HepG2 (cell line): ENCODE measurements around the gene AK8. TPM values are rescaled to one million over a fixed set of nuclear protein-coding genes. Genes with fewer than 3 reads are reported as not detected.

Source experiments
- ATAC-seq: fragments of 200-7000 bp; cut with Tn5 transposase; 3 replicates; pipeline ENCODE4 v1.9.1; 2020; ENCODE audit warnings: mild to moderate bottlenecking, moderate library complexity
- BruUV-seq: library from RNA; stranded (reverse); fragments of 400-500 nt; replicated peaks from 2 replicates; lab custom pipeline; 2021; lab: Mats Ljungman, UMichigan
- CTCF ChIA-PET: fragments of 300-600 bp; formaldehyde crosslinking; extraction: SDS; loops from one replicate; lab custom pipeline; 2021; ENCODE audit warnings: low total read pairs, inconsistent platforms, low intra/inter-chr PET ratio; lab: Yijun Ruan, JAX
- POLR2A ChIA-PET: fragments of 350-600 bp; sonication (Branson Sonifier 250); formaldehyde crosslinking; loops from one replicate; lab custom pipeline; 2020; ENCODE audit warnings: antibody characterized with exemption, inconsistent platforms; lab: Yijun Ruan, JAX
- DNase-seq: peaks from one replicate; pipeline ENCODE4 v3.0.0-alpha.2; 2015; ENCODE audit warnings: low spot score
- FAIRE-seq: peaks from 3 replicates; lab custom pipeline; 2011; peaks lifted over from hg19 to GRCh38; lab: Jason Lieb, UNC
- H2AFZ ChIP-seq: one replicate; pipeline ENCODE4 v1.6.1; 2011; ENCODE audit warnings: low read length, inconsistent platforms
- H3K27ac ChIP-seq: fragments of 300-600 bp; 3 replicates; pipeline ENCODE4 v1.8.0; 2011; ENCODE audit warnings: mixed run types, mild to moderate bottlenecking, mixed read lengths, low read length, inconsistent platforms; ENCODE audit not compliant: insufficient read depth; ENCODE audit errors: extremely low read length
- H3K27me3 ChIP-seq, 2 experiments: fragments of 200-600 bp in 1 of 2; 2 replicates in 1 of 2; 3 replicates in 1 of 2; pipeline versions ENCODE4 v1.6.0 to v1.8.0; 2011; ENCODE audit warnings: low read length in 2 of 2, mild to moderate bottlenecking in 2 of 2, moderate library complexity in 2 of 2, inconsistent platforms in 1 of 2; ENCODE audit not compliant: insufficient read depth in 2 of 2, control insufficient read depth in 1 of 2
- H3K36me3 ChIP-seq, 2 experiments: fragments of 200-600 bp in 1 of 2; replicated peaks in 1 of 2; 2 replicates in 1 of 2; 3 replicates in 1 of 2; pipeline versions ENCODE4 v1.5.1 to v1.8.0; 2011; ENCODE audit warnings: low read length in 2 of 2, inconsistent platforms in 1 of 2; ENCODE audit not compliant: insufficient read depth in 2 of 2, control insufficient read depth in 1 of 2
- H3K4me1 ChIP-seq: 2 replicates; pipeline ENCODE4 v1.5.1; 2012; ENCODE audit warnings: low read length, inconsistent platforms; ENCODE audit not compliant: insufficient read depth
- H3K4me2 ChIP-seq: 2 replicates; pipeline ENCODE4 v1.6.0; 2011; ENCODE audit warnings: low read depth, low read length, inconsistent platforms
- H3K4me3 ChIP-seq, 3 experiments: fragments of 200-600 bp in 1 of 3; sonication (generic), shearing (Covaris generic) in 1 of 3; replicated peaks in 1 of 3; 2 replicates each; pipeline ENCODE4 v1.5.1; 2011 to 2016; ENCODE audit warnings: low read length in 3 of 3, inconsistent platforms in 2 of 3, low read depth in 2 of 3, mild to moderate bottlenecking in 2 of 3, control low read depth in 1 of 3, mixed read lengths in 1 of 3; ENCODE audit not compliant: insufficient read depth in 1 of 3
- H3K79me2 ChIP-seq: one replicate; pipeline ENCODE4 v1.6.1; 2011; ENCODE audit warnings: low read length, inconsistent platforms; ENCODE audit not compliant: insufficient read depth
- H3K9ac ChIP-seq: 2 replicates; pipeline ENCODE4 v1.6.0; 2011; ENCODE audit warnings: mild to moderate bottlenecking, low read depth, low read length, inconsistent platforms; ENCODE audit not compliant: insufficient read depth
- H3K9me3 ChIP-seq: 2 replicates; pipeline ENCODE4 v1.5.1; 2012; ENCODE audit warnings: mild to moderate bottlenecking, low read length
- H4K20me1 ChIP-seq: 2 replicates; pipeline ENCODE4 v1.6.0; 2011; ENCODE audit warnings: inconsistent platforms, mild to moderate bottlenecking, low read length, moderate library complexity; ENCODE audit not compliant: insufficient read depth
- ATF7-NPFF ChIP-seq: sonication (generic); formaldehyde crosslinking; IDR thresholded peaks from 2 replicates; pipeline ENCODE4 v1.8.1; 2023; ENCODE audit warnings: mild to moderate bottlenecking, low read depth, missing genetic modification reagents, moderate library complexity
- BATF2 ChIP-seq: sonication (generic); formaldehyde crosslinking; IDR thresholded peaks from 2 replicates; pipeline ENCODE4 v1.8.0; 2022; ENCODE audit warnings: mild to moderate bottlenecking, missing genetic modification reagents, moderate library complexity
- CBFB ChIP-seq: sonication (generic); formaldehyde crosslinking; IDR thresholded peaks from 2 replicates; pipeline ENCODE4 v1.4.0; 2020; ENCODE audit warnings: missing genetic modification reagents
- EED ChIP-seq: sonication (generic); formaldehyde crosslinking; IDR thresholded peaks from 2 replicates; pipeline ENCODE4 v1.5.0; 2020; ENCODE audit warnings: mild to moderate bottlenecking, missing genetic modification reagents
- FOXP1 ChIP-seq, 2 experiments: fragments of 450-650 bp in 1 of 2; IDR thresholded peaks; 2 replicates each; pipeline ENCODE4 v1.6.1; 2017 to 2018; ENCODE audit warnings: antibody characterized with exemption in 1 of 2
- GABPB1 ChIP-seq: IDR thresholded peaks from 2 replicates; pipeline ENCODE4 v1.6.1; 2016; ENCODE audit warnings: mild to moderate bottlenecking, missing genetic modification reagents, moderate library complexity, missing compliant biosample characterization
- HOXA5 ChIP-seq: sonication (generic); formaldehyde crosslinking; IDR thresholded peaks from 2 replicates; pipeline ENCODE4 v1.4.0; 2020; ENCODE audit warnings: missing genetic modification reagents
- POLR2G ChIP-seq: fragments of 200-400 bp; formaldehyde crosslinking; IDR thresholded peaks from 2 replicates; pipeline ENCODE4 v1.6.1; 2018; ENCODE audit warnings: mild to moderate bottlenecking, low read depth, low read length, moderate library complexity
- RAD21 ChIP-seq: fragments of 450-650 bp; formaldehyde crosslinking; IDR thresholded peaks from 2 replicates; pipeline ENCODE4 v1.5.0; 2020; ENCODE audit warnings: mild to moderate bottlenecking
- STAG1 ChIP-seq: sonication (generic); formaldehyde crosslinking; IDR thresholded peaks from 2 replicates; pipeline ENCODE4 v1.4.0; 2020; ENCODE audit warnings: missing genetic modification reagents
- TRAFD1 ChIP-seq: sonication (generic); formaldehyde crosslinking; IDR thresholded peaks from 2 replicates; pipeline ENCODE4 v1.5.1; 2020; ENCODE audit warnings: missing genetic modification reagents, mild to moderate bottlenecking, borderline replicate concordance
- ZMYM4 ChIP-seq: sonication (generic); formaldehyde crosslinking; IDR thresholded peaks from 2 replicates; pipeline ENCODE4 v1.8.1; 2023; ENCODE audit warnings: mild to moderate bottlenecking, missing genetic modification reagents
- ZNF232 ChIP-seq: sonication (generic); formaldehyde crosslinking; IDR thresholded peaks from 2 replicates; pipeline ENCODE4 v1.4.0; 2020; ENCODE audit warnings: missing genetic modification reagents, borderline replicate concordance
- ZNF251 ChIP-seq: sonication (generic); formaldehyde crosslinking; IDR thresholded peaks from 2 replicates; pipeline ENCODE4 v1.9.0; 2021; ENCODE audit warnings: mild to moderate bottlenecking, missing genetic modification reagents
- ZNF670 ChIP-seq: sonication (generic); formaldehyde crosslinking; IDR thresholded peaks from 2 replicates; pipeline ENCODE4 v1.8.0; 2022; ENCODE audit warnings: mild to moderate bottlenecking, missing genetic modification reagents, borderline replicate concordance
- WGBS: methylation state at CpG from one replicate; pipeline ENCODE4 v1.1.6; 2017; ENCODE audit warnings: low lambda C conversion rate; 5-methylcytosine and 5-hydroxymethylcytosine counted together
- in situ Hi-C: cut with HindIII; loops from 2 replicates; pipeline ENCODE4 v1.10.0; 2017; ENCODE audit warnings: low pct_unique_long_range_greater_than_20kb; ENCODE audit not compliant: extremely low pct_ligation_motif_present
- intact Hi-C: fragments of 100-400 bp; cut with micrococcal nuclease; formaldehyde crosslinking; loops from one replicate; pipeline ENCODE4 v1.10.0; 2022; ENCODE audit not compliant: unreplicated experiment
- polyA plus RNA-seq, 8 experiments: library from polyadenylated mRNA; depleted of rRNA in 3 of 8; stranded (reverse) in 7 of 8; unstranded in 1 of 8; fragments of >200 nt; fragmentation: Illumina TruSeq in 4 of 8; extraction: Trizol in 4 of 8; gene quantifications; 2 replicates each; pipeline versions ENCODE4 v1.2.1 to v1.2.3, GENCODE V29; 2011 to 2016; ENCODE audit warnings: low read depth in 4 of 8, missing spikeins in 1 of 8, mixed read lengths in 1 of 8; ENCODE audit not compliant: insufficient read depth in 1 of 8
- total RNA-seq, 5 experiments: library from RNA; depleted of rRNA; stranded (reverse); fragments of >200 nt; fragmentation: Illumina TruSeq; extraction: Trizol; gene quantifications; 2 replicates each; pipeline ENCODE4 v1.2.3, GENCODE V29; 2016; ENCODE audit warnings: low read depth in 1 of 5
- TF ChIP-seq, protein P1 (sequence below): sonication (generic); formaldehyde crosslinking; IDR thresholded peaks from 2 replicates; pipeline ENCODE4 v1.4.0; 2020; ENCODE audit warnings: low read depth, mild to moderate bottlenecking, missing genetic modification reagents
- TF ChIP-seq, protein P2 (sequence below): sonication (generic); formaldehyde crosslinking; IDR thresholded peaks from 2 replicates; pipeline ENCODE4 v1.5.0; 2020; ENCODE audit warnings: missing genetic modification reagents

AK8 gene
- total and polyA plus RNA-seq, 2 of the 13 experiments (the other 11 are each of a cell fraction or from before 2014, with no cell fraction given) = 0.11 TPM; not detected in 1

GRCh38 chr9:132798817-132799790, 79.0 kb downstream of the AK8 start:
- H3K4me2 ChIP-seq = no peak overlapping the region
- H3K9me3 ChIP-seq = no peaks in the 10 kb centered on the region
- H4K20me1 ChIP-seq = no peaks in the 10 kb centered on the region
- intact Hi-C loops = no loop called here
- CTCF ChIA-PET = interaction anchor here (1.4 to 1.6 kb wide), 3 partner anchors 31 to 291 kb away, joined by 3 to 8 read pairs (median 3); no protein-coding TSS in a partner anchor
- peaks cover 23% of the 10 kb centered on the region for H3K4me1 ChIP-seq
- in situ Hi-C loops = loop anchor here (5.0 to 10.0 kb wide), 2 partner anchors 104 to 387 kb away; partner anchors contain the start of gene CFAP77
- peak; percentile 65 for ATAC-seq
- no peak for FAIRE-seq
- no peak overlapping the region for H3K9ac ChIP-seq
- no peak overlapping the region for H3K27ac ChIP-seq
- POLR2A ChIA-PET = interaction anchor here (0.5 kb wide), 1 partner anchor 29 kb away, joined by 3 read pairs; no protein-coding TSS in a partner anchor
- no peak overlapping the region for H2AFZ ChIP-seq
- H3K36me3 ChIP-seq = no peaks in the 10 kb centered on the region
- no peaks in the 10 kb centered on the region for H3K79me2 ChIP-seq
- WGBS = 33% methylated on average over 20 of the region's 27 CpGs
- H3K4me3 ChIP-seq = no peak overlapping the region
- no TSS peak for BruUV-seq
- DNase-seq = peak; percentile 27
- peaks cover 3 to 31% of the 10 kb centered on the region in 2 experiments; a peak in 4 of 5 replicates for H3K27me3 ChIP-seq
- TF ChIP-seq EED (no peak), BATF2 (CRISPR knock-in tag) (no peak), ZNF232 (no peak), POLR2G (no peak), HOXA5 (CRISPR knock-in tag) (no peak), ZNF670 (no peak), CBFB (peak; percentile 71; the same call in 1 of the 2 replicates), TRAFD1 (CRISPR knock-in tag) (no peak), GABPB1 (CRISPR knock-in tag) (peak; percentile 25; the same call in 1 of the 2 replicates), FOXP1 (IDR thresholded peaks at IDR 0.05) (no peak), FOXP1 (CRISPR knock-in tag; IDR thresholded peaks at IDR 0.05) (no peak), RAD21 (CRISPR knock-in tag) (0 out of 2 replicates have a peak, but pooled peaks have one; percentile 16), STAG1 (peak; percentile 52), ZNF251 (CRISPR knock-in tag) (no peak), ATF7-NPFF (no peak), ZMYM4 (no peak)
- TF ChIP-seq, protein P1, sequence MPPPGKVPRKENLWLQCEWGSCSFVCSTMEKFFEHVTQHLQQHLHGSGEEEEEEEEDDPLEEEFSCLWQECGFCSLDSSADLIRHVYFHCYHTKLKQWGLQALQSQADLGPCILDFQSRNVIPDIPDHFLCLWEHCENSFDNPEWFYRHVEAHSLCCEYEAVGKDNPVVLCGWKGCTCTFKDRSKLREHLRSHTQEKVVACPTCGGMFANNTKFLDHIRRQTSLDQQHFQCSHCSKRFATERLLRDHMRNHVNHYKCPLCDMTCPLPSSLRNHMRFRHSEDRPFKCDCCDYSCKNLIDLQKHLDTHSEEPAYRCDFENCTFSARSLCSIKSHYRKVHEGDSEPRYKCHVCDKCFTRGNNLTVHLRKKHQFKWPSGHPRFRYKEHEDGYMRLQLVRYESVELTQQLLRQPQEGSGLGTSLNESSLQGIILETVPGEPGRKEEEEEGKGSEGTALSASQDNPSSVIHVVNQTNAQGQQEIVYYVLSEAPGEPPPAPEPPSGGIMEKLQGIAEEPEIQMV (CRISPR knock-in tag) = no peak
- TF ChIP-seq, protein P2, sequence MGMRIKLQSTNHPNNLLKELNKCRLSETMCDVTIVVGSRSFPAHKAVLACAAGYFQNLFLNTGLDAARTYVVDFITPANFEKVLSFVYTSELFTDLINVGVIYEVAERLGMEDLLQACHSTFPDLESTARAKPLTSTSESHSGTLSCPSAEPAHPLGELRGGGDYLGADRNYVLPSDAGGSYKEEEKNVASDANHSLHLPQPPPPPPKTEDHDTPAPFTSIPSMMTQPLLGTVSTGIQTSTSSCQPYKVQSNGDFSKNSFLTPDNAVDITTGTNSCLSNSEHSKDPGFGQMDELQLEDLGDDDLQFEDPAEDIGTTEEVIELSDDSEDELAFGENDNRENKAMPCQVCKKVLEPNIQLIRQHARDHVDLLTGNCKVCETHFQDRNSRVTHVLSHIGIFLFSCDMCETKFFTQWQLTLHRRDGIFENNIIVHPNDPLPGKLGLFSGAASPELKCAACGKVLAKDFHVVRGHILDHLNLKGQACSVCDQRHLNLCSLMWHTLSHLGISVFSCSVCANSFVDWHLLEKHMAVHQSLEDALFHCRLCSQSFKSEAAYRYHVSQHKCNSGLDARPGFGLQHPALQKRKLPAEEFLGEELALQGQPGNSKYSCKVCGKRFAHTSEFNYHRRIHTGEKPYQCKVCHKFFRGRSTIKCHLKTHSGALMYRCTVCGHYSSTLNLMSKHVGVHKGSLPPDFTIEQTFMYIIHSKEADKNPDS (CRISPR knock-in tag) = no peak
